ENCODE data around the gene TRAPPC12.

Gene TRAPPC12

DNA sequence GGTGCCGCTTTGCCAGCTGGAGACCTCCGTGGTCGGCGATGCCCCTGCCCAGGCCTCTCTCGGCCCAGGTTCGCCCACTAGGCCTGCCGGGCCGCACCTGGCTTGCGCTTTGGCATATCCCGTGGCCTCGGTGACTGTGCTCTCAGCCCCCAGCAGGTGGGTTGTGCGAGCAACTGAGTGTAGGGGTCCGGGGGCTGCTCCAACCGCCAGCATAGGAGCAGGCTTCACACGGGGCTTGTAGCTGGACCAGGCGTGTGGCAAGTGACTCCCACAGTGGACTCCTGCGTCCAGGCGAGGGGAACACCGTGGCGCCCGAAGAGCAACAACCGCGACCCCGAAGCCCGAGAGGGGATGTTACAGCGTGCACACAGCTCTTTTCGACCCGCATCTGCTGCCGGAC lies 9.7 kb downstream of the TRAPPC12 start:
- 96 to 97% methylated on average over 29 of the region's 29 CpGs for whole genome bisulfite sequencing, 2 experiments
- Histone ChIP-seq H3K4me3 (ENCODE audit: insufficient read depth, low read depth, low read length) (no peak overlapping the region), H3K27me3 (ENCODE audit: control insufficient read depth, insufficient read depth, low read length, poor library complexity, severe bottlenecking) (no peaks in the 10 kb centered on the region), H3K9me3 (ENCODE audit: control insufficient read depth, low read length) (no peaks in the 10 kb centered on the region), H3K36me3 (ENCODE audit: control insufficient read depth, insufficient read depth, low read length) (peaks cover 24% of the 10 kb centered on the region), H3K27ac (ENCODE audit: insufficient read depth, low read depth, low read length, poor library complexity, severe bottlenecking) (no peak overlapping the region), H3K4me1 (ENCODE audit: control insufficient read depth, insufficient read depth, low read length) (no peaks in the 10 kb centered on the region)

GRCh38 chr2:3390041-3390440 lies 10.5 kb downstream of the TRAPPC12 start:
- H3K36me3 ChIP-seq (ENCODE audit: control insufficient read depth, insufficient read depth, low read length): peaks cover 24% of the 10 kb centered on the region

GRCh38 chr2:3392216-3392615 lies 12.7 kb downstream of the TRAPPC12 start:
- H3K27ac ChIP-seq (ENCODE audit: insufficient read depth, low read depth, low read length, poor library complexity, severe bottlenecking): no peak overlapping the region
- H3K4me1 ChIP-seq (ENCODE audit: control insufficient read depth, insufficient read depth, low read length): no peaks in the 10 kb centered on the region
- H3K4me3 ChIP-seq (ENCODE audit: insufficient read depth, low read depth, low read length): no peak overlapping the region
- H3K36me3 ChIP-seq (ENCODE audit: control insufficient read depth, insufficient read depth, low read length): peaks cover 32% of the 10 kb centered on the region
- 91 to 94% methylated on average over 4 of the region's 4 CpGs for WGBS, 2 experiments
- no peaks in the 10 kb centered on the region for H3K9me3 ChIP-seq (ENCODE audit: control insufficient read depth, low read length)
- H3K27me3 ChIP-seq (ENCODE audit: control insufficient read depth, insufficient read depth, low read length, poor library complexity, severe bottlenecking): no peaks in the 10 kb centered on the region

More at GRCh38 chr2:3390041-3390440, 10.5 kb downstream of the TRAPPC12 start:
- no peaks in the 10 kb centered on the region for H3K9me3 ChIP-seq (ENCODE audit: control insufficient read depth, low read length)
- no peak overlapping the region for H3K27ac ChIP-seq (ENCODE audit: insufficient read depth, low read depth, low read length, poor library complexity, severe bottlenecking)
- H3K4me3 ChIP-seq (ENCODE audit: insufficient read depth, low read depth, low read length): no peak overlapping the region
- WGBS, 2 experiments: 92 to 97% methylated on average over 7 of the region's 8 CpGs
- no peaks in the 10 kb centered on the region for H3K27me3 ChIP-seq (ENCODE audit: control insufficient read depth, insufficient read depth, low read length, poor library complexity, severe bottlenecking)
- no peaks in the 10 kb centered on the region for H3K4me1 ChIP-seq (ENCODE audit: control insufficient read depth, insufficient read depth, low read length)

DNA sequence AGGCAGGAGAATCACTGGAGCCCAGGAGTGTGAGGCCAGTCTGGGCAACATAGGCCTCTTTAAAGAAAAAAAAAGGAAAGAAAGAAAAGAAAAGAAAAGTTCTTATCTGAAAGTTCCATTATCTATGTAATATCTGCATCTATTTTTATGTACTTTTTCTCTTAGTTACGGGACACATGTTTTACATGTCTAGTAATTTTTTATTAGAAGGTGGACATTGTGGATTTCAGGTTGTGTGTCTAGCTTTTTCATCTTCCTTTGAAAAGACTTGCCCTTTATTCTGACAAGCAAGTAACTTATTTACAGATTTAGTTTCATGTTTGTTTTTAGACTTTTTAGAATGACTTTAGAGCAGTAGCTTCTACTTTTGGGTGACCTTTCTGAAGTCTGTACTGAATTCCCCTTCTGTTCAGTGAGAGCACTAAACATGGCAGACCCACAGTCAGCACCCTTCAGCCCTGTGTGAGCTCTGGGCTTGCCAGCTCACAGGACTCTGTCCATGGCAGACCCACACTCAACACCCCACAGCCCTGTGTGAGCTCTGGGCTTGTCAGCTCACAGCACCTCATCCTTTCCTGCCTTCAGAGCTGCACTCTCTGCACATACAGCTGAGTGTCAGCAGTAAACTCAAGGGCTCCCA lies 17.5 kb downstream of the TRAPPC12 start:
- H3K36me3 ChIP-seq (ENCODE audit: control insufficient read depth, insufficient read depth, low read length): peaks cover 16% of the 10 kb centered on the region

GRCh38 chr2:3398857-3399256 lies 19.4 kb downstream of the TRAPPC12 start:
- Histone ChIP-seq H3K36me3 (ENCODE audit: control insufficient read depth, insufficient read depth, low read length) (peaks cover 15% of the 10 kb centered on the region), H3K4me1 (ENCODE audit: control insufficient read depth, insufficient read depth, low read length) (peaks cover 19% of the 10 kb centered on the region), H3K4me3 (ENCODE audit: insufficient read depth, low read depth, low read length) (no peak overlapping the region), H3K27ac (ENCODE audit: insufficient read depth, low read depth, low read length, poor library complexity, severe bottlenecking) (no peak overlapping the region), H3K27me3 (ENCODE audit: control insufficient read depth, insufficient read depth, low read length, poor library complexity, severe bottlenecking) (no peaks in the 10 kb centered on the region), H3K9me3 (ENCODE audit: control insufficient read depth, low read length) (no peaks in the 10 kb centered on the region)
- 35 to 59% methylated on average over 5 of the region's 5 CpGs for WGBS, 2 experiments

More for the DNA sequence above, 17.5 kb downstream of the TRAPPC12 start:
- no peak overlapping the region for H3K4me3 ChIP-seq (ENCODE audit: insufficient read depth, low read depth, low read length)
- H3K9me3 ChIP-seq (ENCODE audit: control insufficient read depth, low read length): no peaks in the 10 kb centered on the region
- WGBS, 2 experiments: 100% methylated on average over 1 of the region's 1 CpG; no CpG with 5 or more reads in 1 of the 2 experiments
- H3K27me3 ChIP-seq (ENCODE audit: control insufficient read depth, insufficient read depth, low read length, poor library complexity, severe bottlenecking): no peaks in the 10 kb centered on the region
- H3K4me1 ChIP-seq (ENCODE audit: control insufficient read depth, insufficient read depth, low read length): peaks cover 18% of the 10 kb centered on the region
- H3K27ac ChIP-seq (ENCODE audit: insufficient read depth, low read depth, low read length, poor library complexity, severe bottlenecking): no peak overlapping the region

DNA sequence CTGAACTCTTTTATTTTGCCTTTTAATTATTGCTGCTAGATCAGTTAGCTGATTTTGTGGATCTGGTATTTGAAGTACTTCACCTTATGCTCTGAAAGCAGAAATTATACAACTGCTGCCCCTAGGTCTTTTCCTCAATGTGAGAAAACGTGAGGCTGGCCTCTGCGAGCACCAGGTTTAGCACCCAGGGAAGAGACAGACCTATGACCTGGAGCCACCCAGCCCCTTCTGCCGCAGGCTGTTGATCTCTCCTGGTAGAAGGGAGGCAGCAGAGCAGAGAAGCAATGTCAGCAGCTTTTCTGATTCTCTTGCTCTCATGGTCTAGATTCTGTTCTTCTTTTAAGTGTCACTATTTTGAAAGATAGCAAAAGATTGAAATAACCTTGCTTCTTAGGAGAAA lies 19.9 kb downstream of the TRAPPC12 start:
- Histone ChIP-seq H3K36me3 (ENCODE audit: control insufficient read depth, insufficient read depth, low read length) (peaks cover 19% of the 10 kb centered on the region), H3K27ac (ENCODE audit: insufficient read depth, low read depth, low read length, poor library complexity, severe bottlenecking) (peak overlapping the region; percentile 70)

GRCh38 chr2:3399829-3400228 lies 20.3 kb downstream of the TRAPPC12 start:
- Histone ChIP-seq H3K4me3 (ENCODE audit: insufficient read depth, low read depth, low read length) (no peak overlapping the region), H3K4me1 (ENCODE audit: control insufficient read depth, insufficient read depth, low read length) (peaks cover 21% of the 10 kb centered on the region), H3K9me3 (ENCODE audit: control insufficient read depth, low read length) (no peaks in the 10 kb centered on the region), H3K27ac (ENCODE audit: insufficient read depth, low read depth, low read length, poor library complexity, severe bottlenecking) (peak overlapping the region; percentile 18), H3K36me3 (ENCODE audit: control insufficient read depth, insufficient read depth, low read length) (peaks cover 19% of the 10 kb centered on the region), H3K27me3 (ENCODE audit: control insufficient read depth, insufficient read depth, low read length, poor library complexity, severe bottlenecking) (no peaks in the 10 kb centered on the region)
- WGBS, 2 experiments: 22 to 24% methylated on average over 9 of the region's 9 CpGs

More for the DNA sequence above, 19.9 kb downstream of the TRAPPC12 start:
- H3K4me3 ChIP-seq (ENCODE audit: insufficient read depth, low read depth, low read length): no peak overlapping the region
- peaks cover 21% of the 10 kb centered on the region for H3K4me1 ChIP-seq (ENCODE audit: control insufficient read depth, insufficient read depth, low read length)
- WGBS, 2 experiments: 33 to 41% methylated on average over 3 of the region's 3 CpGs
- no peaks in the 10 kb centered on the region for H3K27me3 ChIP-seq (ENCODE audit: control insufficient read depth, insufficient read depth, low read length, poor library complexity, severe bottlenecking)
- H3K9me3 ChIP-seq (ENCODE audit: control insufficient read depth, low read length): no peaks in the 10 kb centered on the region

GRCh38 chr2:3403587-3404334 lies 24.3 kb downstream of the TRAPPC12 start:
- peaks cover 16% of the 10 kb centered on the region for H3K4me1 ChIP-seq (ENCODE audit: control insufficient read depth, insufficient read depth, low read length)
- H3K36me3 ChIP-seq (ENCODE audit: control insufficient read depth, insufficient read depth, low read length): peaks cover 4% of the 10 kb centered on the region
- H3K9me3 ChIP-seq (ENCODE audit: control insufficient read depth, low read length): no peaks in the 10 kb centered on the region
- H3K27ac ChIP-seq (ENCODE audit: insufficient read depth, low read depth, low read length, poor library complexity, severe bottlenecking): no peak overlapping the region
- no peaks in the 10 kb centered on the region for H3K27me3 ChIP-seq (ENCODE audit: control insufficient read depth, insufficient read depth, low read length, poor library complexity, severe bottlenecking)
- WGBS, 2 experiments: 86 to 90% methylated on average over 11 of the region's 11 CpGs
- H3K4me3 ChIP-seq (ENCODE audit: insufficient read depth, low read depth, low read length): no peak overlapping the region

DNA sequence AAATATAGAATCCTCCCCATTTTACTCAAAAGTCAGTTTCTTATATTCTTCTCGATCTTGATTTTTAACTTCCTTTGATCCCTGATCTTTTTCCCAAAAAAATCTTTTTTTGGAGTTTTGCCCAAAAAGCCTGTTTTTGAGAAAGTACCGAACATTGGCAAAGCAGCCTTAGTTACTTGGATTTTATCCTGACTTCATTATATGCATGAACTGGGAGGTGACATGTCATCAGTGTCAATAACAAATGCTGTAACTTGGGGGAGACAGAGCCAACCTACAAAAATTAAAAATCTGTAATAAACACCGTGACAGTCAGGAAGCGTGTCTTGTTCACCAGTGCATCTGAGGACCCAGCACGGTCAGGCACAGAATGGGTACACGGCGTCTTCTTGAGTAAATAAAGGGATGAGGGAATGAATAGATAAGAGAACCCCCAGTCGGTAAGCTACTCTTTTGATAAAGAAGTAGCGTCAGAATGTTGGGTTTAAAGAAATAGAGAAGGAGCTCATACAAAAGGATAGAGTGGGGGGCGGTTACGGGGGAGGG lies 24.9 kb downstream of the TRAPPC12 start:
- Histone ChIP-seq H3K4me1 (ENCODE audit: control insufficient read depth, insufficient read depth, low read length) (peaks cover 9% of the 10 kb centered on the region), H3K4me3 (ENCODE audit: insufficient read depth, low read depth, low read length) (no peak overlapping the region), H3K36me3 (ENCODE audit: control insufficient read depth, insufficient read depth, low read length) (peaks cover 4% of the 10 kb centered on the region), H3K27me3 (ENCODE audit: control insufficient read depth, insufficient read depth, low read length, poor library complexity, severe bottlenecking) (no peaks in the 10 kb centered on the region), H3K9me3 (ENCODE audit: control insufficient read depth, low read length) (no peaks in the 10 kb centered on the region), H3K27ac (ENCODE audit: insufficient read depth, low read depth, low read length, poor library complexity, severe bottlenecking) (no peak overlapping the region)
- WGBS, 2 experiments: 87 to 89% methylated on average over 11 of the region's 11 CpGs

DNA sequence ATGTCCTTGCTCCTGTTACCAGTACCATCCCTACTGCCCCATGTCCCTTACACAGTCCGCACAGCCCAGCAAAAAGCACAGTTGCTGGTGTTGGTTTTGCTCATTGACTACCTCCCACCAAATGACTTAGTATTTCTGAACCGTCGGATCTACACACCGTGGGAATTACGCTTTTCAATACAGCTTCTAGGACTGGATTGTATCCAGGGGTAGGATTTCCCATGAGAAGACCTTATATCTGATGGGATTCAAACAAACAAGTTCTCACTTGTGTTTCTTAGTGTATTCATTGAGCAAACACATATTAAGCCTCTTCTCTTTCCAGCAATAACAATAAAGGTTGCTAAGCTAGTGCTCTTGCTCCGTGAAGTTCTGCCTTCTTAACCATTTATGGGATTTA lies 25.8 kb downstream of the TRAPPC12 start:
- H3K36me3 ChIP-seq (ENCODE audit: control insufficient read depth, insufficient read depth, low read length): peaks cover 4% of the 10 kb centered on the region
- WGBS, 2 experiments: 91 to 96% methylated on average over 6 of the region's 6 CpGs
- H3K9me3 ChIP-seq (ENCODE audit: control insufficient read depth, low read length): no peaks in the 10 kb centered on the region
- peaks cover 3% of the 10 kb centered on the region for H3K4me1 ChIP-seq (ENCODE audit: control insufficient read depth, insufficient read depth, low read length)
- H3K27ac ChIP-seq (ENCODE audit: insufficient read depth, low read depth, low read length, poor library complexity, severe bottlenecking): no peak overlapping the region
- no peak overlapping the region for H3K4me3 ChIP-seq (ENCODE audit: insufficient read depth, low read depth, low read length)
- H3K27me3 ChIP-seq (ENCODE audit: control insufficient read depth, insufficient read depth, low read length, poor library complexity, severe bottlenecking): no peaks in the 10 kb centered on the region
